HG02798 (cell line): ENCODE measurements around the gene LDLRAD3.

Experiments
- ATAC-seq: cut with Tn5 transposase; IDR thresholded peaks from one replicate; pipeline ENCODE4 v1.9.1; 2021; ENCODE audit warnings: mild to moderate bottlenecking; ENCODE audit not compliant: unreplicated experiment, poor library complexity

The LDLRAD3 gene

DNA sequence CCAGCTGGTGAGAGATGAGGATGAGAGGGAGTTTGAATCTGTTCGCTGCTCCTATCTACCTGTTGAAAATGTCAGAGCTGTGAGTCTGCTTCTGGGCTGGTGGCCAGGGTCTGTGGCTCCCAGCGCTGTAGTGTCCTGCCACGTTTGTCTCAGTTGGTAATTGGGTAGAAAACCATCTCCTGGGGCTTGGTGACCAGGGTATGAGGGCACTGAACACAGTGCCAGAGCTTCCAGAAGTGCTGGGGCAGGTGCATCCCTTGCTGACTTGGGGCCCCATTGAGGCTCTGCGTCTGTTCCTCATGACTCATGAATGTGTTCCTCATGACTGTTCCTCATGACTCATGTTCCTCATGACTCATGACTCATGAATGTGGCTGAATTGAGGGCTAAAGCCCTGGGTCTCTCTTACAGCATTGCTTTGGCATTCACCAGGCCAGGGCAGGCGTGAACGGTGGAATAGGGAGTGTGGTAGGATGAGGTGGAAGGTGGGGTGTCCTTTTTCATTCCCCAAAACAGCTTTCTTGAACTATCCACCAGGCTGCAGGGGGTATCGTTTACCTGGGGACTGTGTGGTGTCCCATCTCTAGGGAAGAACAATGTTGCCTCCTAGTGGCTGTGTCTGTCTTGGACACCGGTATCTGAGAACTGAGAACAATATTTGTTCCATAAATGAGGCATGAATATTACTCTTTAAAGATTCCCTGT lies 205.8 kb downstream of the LDLRAD3 start:
- ATAC-seq, result peak; percentile 86

DNA sequence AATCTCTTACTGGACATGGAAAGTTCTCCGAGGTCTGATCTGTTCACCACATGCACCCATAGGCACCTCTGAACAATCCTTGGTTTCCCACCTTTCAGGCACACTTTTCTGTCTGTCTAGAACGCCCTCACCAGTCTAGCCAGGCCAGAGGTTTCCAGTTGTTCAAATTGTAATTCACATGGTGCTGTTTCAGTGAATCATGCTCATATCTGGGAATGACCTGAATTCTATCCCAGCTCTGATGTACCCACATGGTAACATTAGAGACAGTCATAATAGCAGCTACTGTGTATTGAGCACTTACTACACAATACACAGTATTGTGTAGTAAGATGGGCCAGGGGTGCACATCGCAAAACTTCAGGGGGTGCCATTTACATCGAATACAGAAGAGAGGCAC lies 207.1 kb downstream of the LDLRAD3 start:
- ATAC-seq, result no peak

DNA sequence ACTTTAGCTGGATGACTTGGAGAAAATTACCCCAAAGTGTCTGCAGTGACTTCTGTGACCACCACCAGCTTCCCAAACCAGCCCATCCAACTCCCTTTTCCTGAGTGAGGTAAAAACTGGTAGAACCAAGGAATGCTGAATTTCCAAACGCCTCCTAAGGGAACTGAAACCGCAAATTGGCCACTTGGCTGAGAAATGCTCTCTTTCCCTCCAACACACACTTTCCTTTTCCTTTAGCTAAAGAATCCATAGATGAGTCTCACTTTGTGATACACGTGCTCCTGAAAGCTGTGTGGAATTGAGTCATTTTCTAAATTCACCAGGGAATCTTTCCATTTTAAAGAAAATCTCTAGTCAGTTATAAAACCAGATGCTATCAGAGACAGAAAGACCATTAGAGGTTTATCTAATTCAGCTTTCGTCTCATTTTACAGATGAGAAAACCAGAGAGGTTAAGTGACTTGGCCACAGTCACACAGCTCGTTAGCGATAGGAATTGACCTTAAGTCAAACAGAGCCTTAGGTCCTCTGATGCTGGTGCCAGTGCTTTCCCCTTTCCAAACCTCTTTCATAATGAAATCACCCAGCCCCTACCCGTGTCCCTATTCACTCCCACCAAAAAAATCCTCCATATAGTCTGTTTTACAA lies 208.2 kb downstream of the LDLRAD3 start:
- no peak for ATAC-seq

DNA sequence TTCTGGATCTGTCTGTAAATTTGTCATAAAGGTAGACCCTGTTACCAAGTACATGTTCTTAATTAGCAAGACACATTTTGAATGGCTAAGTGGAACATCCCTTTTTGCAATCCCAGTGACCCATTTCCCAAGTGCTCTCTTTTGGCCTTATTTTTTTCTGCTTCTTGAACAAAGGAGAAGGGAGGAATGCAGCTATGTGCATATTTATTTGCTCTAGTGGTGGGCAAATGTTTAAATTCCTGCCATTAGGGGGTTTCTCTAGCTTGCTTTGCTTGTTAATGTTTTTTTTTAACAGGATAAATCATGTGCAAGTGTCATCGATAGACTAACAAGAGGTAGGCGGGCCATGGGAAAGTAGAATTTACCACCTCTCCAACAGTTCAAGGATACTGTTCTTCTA lies 209.7 kb downstream of the LDLRAD3 start:
- ATAC-seq, result no peak

DNA sequence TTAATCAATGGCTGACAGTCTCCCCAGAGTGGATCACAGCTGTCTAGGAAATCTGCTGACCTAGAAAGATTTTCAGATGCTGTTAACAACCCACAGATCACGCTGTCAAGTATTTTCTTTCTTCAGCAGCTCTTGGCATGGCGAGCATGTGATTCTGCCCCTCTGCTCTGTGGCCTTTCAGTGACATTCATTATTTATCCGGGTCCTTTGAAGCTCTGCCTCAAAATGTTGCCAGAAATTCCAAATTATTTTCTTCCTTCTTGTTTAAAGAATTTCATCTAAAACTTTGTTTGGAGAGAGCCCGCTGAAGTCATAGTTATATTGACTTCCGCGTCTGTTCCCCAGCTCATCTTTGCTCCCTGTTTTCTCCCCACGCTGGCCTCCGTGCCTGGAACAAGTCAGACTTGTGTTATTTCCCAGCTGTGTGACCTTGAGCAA lies 211.3 kb downstream of the LDLRAD3 start:
- ATAC-seq, result no peak

- no peak for ATAC-seq
These were observed 211.9 kb downstream of the LDLRAD3 start for GRCh38 chr11:36155770-36156160.

GRCh38 chr11:36156161-36156816 lies 212.4 kb downstream of the LDLRAD3 start:
- no peak for ATAC-seq

DNA sequence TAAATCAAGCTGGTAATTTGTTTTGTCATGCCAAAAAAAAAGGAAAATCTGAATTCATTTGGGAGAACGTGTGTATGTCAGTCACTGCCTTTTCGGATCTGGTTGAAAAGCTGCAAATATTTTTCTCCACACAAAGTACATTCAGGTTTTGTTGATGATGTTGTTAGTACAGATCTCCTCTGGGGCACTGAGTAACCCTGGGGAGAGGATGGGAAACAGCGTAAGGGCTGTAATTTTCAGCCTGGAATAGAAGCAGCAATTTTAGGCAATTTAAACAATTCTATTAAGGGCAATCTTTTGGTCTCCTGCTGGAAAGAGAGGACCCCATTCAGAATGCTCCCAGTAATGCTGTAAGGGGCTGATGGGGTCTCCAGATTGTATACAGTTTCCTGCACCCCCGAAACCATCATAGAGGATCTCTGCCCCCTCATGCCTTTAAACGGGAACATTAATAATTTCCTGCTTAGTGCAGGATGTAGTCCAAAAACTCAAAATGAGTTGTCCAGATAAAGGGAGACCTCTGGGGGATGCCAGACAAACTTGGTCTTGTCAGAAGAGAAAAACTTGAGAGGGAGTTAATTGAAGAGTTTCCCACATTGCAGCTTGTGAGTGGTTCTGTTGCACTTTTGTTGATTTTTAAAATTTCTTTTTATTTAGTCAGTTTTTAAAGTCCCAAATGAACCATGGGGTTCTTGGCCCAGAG lies 213.1 kb downstream of the LDLRAD3 start:
- no peak for ATAC-seq

GRCh38 chr11:36160091-36160490 lies 216.2 kb downstream of the LDLRAD3 start:
- no peak for ATAC-seq

- ATAC-seq, result no peak
These were observed 217.7 kb downstream of the LDLRAD3 start for GRCh38 chr11:36161572-36161971.

DNA sequence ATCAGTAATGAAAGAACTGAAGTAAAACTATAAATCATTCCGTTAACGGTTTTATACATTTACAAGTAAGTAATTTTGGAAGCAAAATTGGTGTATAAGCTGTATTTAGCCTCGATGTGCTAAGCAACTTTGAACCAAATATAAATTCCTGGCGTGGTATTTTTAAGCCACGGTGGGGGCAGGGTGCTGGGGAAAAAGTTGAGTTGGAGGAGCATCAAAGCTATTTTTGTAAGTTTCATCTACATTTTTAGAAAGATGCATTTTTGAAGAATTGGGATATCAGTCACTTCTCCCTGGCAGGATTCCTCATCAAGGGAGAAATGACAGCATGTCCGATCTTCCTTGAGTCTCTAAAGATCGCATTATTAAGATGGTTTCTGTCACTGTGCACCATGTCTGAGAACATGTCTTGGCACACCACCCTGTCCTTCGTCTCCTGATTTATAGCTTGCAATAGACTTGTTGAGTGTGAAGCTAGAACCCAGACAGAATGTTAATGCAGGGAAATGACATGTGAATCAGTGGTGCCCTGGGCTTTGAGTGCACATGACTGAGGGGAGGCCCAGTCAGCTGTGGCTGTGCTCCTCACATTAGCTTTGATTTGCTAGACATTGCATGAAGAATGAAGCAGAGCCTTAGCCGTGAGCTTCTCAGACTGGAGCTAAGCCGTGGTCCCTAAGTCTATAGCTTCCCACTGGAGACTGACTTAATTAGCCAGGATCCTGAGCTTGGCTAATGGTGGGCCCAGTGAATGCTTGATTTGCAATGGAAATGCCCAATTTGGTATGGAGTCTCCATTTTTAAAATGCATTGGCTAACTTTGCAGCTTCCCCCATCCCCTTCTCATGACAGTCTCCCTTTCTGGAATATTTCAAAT lies 218.4 kb downstream of the LDLRAD3 start:
- no peak for ATAC-seq

GRCh38 chr11:36162883-36163434 lies 219.1 kb downstream of the LDLRAD3 start:
- no peak for ATAC-seq

- no peak for ATAC-seq
These were observed 220.8 kb downstream of the LDLRAD3 start for GRCh38 chr11:36164506-36165250.

DNA sequence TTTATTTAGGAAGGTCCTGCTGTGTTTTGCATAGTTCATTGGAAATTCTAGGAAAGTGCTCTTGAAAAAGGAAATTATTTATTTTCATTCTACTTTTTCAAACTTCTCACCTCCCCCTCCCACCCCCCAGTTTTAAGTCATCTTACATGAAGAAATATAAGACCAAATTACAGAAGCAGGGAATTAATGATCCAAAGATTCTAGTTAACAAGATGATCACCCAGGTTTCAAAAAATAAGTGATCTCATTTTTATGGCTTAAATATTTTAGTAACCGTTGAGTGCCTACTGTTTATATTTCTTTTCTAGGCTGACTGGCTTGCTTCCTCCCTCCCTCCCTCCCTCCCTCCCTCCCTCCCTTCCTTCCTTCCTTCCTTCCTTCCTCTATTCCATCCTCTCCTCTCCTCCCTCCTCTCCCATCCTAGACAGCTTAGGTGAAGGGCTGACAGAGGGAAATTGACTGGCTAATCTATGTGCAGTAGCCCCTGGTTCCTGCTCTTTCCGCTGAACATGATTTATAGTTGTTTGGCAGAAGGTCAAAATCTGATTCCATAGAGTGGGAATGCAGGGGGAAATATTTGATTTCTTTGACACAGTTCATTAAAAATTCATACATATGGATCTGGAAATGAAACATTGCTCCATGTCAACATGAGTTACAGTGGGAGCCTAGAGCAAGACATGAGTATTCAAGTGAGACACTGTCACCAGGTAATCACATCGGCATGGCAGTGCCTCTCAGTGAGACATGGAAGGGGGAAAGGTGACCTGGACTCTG lies 221.9 kb downstream of the LDLRAD3 start:
- no peak for ATAC-seq

DNA sequence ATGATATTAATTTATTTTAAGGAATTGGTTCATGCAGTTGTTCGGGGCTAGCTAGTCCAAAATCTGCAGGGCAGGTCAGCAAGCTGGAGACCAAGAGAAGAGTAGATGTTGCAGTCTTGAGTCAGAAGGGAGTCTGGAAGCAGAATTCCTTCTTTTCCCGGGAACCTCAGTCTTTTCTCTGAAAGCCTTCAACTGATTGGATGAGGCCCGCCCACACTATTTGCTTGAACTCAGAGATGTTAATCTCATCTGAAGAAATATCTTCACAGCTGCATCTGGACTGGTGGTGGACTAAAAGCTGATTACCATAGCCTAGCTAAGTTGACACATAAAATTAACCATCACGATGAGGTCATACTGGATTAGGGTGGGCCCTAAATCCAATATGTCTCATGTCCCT lies 223.2 kb downstream of the LDLRAD3 start:
- no peak for ATAC-seq

DNA sequence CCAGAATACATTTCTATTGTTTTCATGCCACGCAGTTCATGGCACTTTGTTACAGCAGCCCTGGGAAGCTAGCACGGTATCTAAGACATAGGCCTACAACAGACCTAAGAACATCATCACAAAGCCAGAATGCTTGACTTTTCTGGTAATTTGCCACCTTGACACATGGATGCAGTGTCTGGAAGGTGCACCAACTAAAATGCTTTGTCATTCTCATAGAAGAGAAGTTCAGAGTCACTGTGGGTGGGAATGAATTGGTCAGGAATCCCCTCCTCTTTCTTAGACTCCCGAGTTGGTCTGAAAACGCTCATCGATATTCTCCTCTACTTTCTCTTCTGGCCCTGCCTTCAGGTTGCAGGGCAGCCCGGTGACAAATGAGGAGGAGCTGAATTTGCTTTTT lies 223.9 kb downstream of the LDLRAD3 start:
- no peak for ATAC-seq

- ATAC-seq, result no peak
These were observed 234.0 kb downstream of the LDLRAD3 start for GRCh38 chr11:36177836-36178235.
